HG03280 (cell line): Measurements from ENCODE around the gene RASL12.
"Not testable (repeated sequence)": the region's sequence is repeated elsewhere in the genome, so short reads cannot be mapped to it uniquely, and the experiment has no call there.

ENCODE experiments used
- ATAC-seq: cut with Tn5 transposase; IDR thresholded peaks from one replicate; pipeline ENCODE4 v1.9.1; 2021; ENCODE audit warnings: mild to moderate bottlenecking, moderate library complexity; ENCODE audit not compliant: unreplicated experiment

The RASL12 gene

DNA sequence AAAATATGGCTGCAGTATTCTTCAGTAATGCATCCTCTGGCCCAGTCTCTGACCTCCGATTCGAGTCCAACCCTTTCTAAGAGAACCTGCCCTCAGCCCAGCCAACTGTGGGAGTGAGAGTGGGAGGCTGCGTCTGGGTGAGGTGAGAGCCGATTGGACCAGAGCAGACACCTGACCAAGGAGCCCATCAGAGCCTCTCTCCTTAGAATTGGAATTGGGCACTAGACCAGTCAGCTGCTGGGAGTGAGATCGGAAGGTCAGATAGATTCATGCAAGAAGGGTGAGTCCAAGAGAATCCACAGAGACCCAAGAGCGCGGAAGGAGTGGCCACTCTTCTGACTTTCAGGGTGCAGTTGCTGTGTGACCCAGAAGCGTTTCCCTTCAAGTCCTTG is 10.2 kb downstream of the RASL12 start:
- no peak for ATAC-seq

DNA sequence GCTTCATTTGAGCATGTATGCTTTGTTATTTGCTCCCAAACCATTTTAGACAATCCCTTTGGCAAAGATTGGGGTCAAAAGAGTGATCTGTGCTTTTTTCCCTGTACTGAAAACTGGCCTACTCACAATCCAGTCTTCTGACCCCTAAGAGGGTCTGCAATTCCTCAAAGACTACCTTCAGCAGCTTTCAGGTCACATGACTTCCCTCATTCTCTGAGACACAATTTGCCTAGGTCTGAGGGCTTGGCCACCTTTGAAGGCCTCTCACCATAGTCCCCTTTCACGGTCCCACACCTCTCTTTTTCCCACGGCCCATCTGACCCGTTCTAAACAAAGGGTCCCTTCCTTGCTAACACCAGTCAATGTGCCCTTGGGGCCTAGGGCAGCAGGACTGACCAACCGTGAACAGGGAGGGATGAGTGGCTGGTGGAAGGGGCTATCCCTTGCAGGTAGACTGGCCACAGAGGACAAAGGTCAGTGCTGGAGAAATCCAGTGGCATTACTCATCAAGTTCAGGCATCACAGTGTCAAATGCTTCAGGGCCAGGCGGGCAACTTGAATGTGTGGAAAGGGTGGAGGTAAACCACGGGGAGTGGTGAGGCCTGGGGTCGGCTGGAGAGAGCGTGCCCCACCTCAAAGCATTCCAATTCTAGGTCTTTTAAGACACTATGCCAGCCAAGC is 10.8 kb downstream of the RASL12 start:
- ATAC-seq = no peak

DNA sequence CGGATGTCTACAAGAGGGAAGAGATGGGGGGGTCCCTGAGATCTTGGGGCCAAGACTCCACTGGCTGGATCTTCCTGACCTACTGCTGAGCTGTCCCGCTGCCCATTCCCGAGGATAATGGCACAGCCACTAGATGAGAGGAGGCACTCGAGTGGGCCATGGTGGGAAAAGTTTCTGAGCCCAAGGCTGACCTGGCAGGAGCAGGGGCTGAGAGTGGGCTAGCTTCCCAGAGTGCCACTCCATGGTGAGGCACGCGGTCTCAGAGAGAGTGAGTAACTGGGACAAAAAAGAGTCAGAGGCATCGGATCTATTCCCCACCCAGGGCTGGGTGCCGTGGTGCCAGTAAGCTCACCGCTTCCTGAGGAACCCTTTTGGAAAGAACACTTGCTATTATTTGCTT is 11.7 kb downstream of the RASL12 start:
- no peak for ATAC-seq

DNA sequence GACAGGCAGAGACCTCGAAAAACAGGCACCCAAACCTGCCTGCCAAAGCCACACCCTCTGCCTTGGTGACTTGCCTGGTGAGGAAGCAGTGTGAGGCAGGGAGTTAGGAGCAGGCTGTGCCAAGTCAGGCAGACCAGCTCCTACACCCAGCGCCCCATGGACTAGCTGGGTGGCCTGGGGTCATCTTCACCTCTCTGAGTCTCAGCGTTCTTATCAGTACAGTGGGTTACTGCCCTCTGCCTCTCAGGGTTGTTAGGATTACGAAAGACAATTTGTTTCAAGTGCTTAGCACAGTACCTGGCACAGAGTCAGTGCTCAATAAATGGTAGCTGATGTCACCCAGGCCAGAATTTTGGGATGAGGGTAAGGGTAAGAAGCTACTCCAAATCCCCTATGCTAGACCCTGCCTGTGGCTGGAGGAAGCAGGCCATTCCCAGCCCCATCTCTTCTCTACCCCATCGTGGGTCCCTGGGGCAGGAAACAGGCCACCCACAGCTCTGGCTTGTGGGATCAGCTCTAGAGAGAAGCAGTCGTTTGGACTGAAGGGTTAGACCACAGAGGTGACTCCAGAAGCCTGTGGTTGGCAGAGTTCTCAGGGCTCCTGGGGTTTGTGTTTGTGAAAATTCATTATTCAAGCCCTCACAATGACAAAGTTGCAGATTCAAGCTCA is 12.5 kb downstream of the RASL12 start:
- no peak for ATAC-seq

DNA sequence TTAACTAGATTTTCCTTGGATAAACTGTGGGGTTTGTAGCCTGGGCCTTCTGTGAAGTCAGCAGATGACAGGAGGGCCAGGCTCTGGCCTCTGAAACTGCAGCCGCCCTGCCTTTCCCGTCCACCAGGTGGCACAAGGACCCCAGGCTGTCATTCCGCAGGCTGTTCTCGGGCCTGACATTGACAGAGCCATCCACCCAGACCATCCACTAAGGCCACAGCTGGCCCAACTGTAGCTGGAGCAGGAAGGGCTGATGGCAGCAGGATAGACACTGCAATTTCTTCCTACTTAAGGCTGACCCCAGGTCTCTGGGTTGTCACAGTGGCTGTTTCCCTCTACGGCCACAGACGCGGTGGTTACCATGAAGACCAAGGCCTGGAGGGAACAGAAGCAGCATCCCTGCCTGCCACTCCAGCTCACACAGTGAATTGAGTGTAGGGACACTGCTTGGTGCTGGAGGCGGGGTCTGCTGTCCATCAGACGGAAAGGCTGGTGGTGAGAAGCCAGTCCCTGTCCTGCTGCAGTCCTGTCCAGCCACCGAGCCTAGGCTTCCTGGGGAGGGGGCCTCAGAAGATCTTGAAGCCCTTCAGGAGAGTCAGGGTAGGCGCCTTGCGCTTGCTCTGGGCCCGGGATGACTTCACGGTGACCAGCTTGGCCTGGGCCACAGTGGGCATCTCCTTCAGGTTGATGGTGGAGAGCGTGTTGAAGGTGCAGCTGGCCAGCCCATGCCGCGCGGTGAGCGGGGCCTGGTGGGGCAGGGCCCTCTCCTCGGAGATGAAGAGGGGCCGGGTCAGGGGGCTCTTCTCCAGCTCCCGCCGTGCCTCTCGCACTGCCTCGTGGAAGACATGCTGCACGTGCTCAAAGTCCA is 13.2 kb downstream of the RASL12 start:
- no peak for ATAC-seq

DNA sequence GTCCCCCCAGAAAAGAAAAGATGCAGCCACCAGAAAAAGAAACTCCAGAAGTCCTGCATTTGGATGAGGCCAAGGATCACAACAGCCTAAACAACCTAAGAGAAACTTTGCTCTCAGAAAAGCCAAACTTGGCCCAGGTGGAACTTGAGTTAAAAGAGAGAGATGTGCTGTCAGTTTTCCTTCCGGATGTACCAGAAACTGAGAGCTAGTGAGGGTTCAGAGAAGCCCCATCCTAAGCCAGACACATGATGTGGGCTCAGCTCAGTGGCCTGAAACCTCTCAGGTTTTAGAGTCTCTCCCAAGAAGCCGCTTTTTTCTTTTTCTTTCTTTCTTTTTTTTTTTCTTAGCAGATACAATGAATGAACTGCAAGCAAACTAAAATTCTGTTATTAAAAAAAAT is 14.8 kb downstream of the RASL12 start:
- no peak for ATAC-seq

DNA sequence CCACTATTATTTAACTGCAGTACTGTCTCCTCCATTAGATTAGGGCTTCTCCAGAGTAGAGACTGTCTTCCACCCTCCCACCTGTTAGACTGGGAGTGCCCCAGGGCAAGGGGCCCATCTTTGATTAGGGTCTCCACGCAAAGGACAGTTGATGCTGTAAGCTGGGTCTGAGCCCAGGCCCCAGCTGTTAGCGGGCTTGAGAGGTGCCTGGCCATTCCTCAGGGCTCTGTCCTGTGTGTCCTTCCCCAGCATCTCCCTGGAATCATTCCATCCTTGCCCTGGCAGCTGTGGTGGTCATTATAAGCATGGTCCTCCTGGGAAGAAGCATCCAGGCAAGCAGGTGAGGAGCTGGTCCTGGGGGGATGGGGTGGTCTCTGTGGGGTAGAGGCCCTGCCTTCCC is 16.5 kb downstream of the RASL12 start:
- ATAC-seq = no peak

DNA sequence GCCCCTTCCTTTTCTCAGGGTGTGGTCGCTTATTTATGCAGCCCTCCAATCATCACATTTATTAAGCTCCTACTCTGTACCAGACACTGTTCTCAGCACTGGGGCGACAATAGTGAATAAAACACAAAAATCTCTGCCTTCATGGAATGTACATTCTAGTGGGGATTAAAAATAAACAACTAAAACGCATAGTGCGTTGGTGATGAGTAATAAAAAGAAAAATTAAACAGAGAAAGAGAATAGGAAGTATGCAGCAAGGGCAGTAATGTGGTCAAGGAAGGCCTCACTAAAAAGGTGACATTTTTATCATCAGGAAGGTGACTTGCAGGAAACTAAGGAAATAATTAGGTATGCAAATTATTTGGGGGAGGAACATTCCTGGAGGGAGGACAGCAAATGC is 17.5 kb downstream of the RASL12 start:
- ATAC-seq = no peak

DNA sequence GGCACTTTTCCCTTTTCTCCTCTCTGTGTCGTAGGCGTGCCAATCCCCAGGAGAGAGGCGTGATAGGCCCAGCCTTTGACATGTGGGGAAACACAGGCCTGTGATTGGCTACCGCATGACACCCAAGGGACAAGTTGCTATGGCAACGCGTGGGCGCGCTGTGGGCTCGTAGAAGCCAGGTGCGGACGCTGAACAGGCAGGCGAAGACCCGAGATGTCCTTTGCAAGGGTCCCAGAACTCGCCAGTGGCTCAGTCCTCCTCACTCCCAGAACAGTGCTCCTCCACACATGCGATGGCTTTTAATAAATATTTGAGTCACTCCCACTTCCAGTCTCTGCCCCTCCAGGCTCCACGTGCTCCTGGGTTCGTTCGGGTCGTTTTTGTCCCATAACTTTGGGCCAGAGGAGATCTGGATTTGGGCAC is 18.4 kb downstream of the RASL12 start:
- ATAC-seq = peak; percentile 83

DNA sequence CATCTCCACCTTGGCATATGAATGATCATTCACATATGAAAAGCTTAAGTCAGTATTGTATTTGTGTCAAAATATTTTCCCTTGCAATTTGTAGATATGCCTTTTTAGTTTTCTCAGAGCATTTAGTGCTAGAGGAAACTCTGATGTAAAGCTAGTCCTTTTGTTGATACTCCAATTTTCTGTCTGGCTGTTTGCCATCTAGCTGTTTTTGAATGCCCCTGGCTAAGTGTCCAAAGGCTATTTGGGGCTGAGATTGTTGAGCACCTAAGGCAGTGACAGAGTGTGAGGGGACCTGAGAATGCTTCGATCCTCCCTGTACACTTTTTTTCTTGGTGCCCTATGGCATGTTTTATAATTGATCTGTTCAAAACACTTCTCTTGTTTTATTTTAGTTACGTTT is 19.6 kb downstream of the RASL12 start:
- no peak for ATAC-seq

DNA sequence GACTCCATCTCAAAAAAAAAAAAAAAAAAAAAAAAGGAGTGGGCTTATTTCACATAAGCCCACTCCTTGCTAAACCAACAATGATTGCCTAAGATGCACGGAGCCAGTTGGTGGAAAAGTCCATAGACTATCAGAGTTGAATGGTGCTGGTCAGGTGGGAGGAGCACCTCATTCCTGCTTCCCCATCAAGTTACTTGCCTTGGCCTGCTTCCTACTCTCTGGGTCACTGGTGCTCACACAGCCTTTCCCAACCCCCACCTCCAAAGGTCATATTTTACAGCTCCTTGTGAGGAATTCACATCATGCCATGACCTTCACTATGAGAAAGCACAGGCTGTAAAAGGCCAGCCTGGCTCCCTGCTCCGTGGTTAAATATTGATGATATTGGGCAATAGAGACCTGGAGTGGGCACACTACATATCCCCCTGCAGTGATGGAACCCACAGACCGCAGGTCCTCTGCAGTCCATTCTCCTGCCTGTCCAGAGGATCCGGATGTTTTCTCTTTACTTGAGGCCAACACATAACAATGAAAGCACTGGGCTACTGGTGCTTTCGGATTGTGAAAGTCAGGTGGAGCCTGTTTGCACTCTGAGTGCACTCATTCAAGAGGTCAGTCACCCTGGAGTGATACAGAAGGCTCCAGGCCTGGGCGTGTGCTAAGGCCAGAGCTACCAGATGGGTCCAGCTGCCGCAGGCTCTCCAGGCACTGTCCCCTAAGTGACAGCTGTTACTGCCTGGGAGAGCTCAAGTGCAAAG is 22.9 kb downstream of the RASL12 start, which contains the start of gene SLC51B:
Gene SLC51B (plus strand): TSS at position 664 of the 758 bp plus-strand sequence. CDS start 4,618 bp downstream, outside the sequence.
- no peak for ATAC-seq

DNA sequence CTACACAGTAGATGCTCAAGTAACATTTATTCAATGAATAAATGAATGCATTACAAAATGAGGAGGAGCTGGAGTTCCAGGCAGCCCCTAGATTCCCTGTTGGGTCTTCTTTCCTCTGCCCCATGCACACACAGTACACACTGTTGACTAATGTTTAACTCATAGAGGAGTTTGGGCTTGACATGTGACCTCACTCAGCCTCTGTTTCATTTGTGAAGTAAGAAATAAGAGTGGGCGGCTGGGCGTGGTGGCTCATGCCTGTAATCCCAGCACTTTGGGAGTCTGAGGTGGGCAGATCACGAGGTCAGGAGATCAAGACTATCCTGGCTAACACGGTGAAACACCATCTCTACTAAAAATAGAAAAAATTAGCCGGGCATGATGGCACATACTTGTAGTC is 23.6 kb downstream of the RASL12 start:
- not testable (repeated sequence) for ATAC-seq

DNA sequence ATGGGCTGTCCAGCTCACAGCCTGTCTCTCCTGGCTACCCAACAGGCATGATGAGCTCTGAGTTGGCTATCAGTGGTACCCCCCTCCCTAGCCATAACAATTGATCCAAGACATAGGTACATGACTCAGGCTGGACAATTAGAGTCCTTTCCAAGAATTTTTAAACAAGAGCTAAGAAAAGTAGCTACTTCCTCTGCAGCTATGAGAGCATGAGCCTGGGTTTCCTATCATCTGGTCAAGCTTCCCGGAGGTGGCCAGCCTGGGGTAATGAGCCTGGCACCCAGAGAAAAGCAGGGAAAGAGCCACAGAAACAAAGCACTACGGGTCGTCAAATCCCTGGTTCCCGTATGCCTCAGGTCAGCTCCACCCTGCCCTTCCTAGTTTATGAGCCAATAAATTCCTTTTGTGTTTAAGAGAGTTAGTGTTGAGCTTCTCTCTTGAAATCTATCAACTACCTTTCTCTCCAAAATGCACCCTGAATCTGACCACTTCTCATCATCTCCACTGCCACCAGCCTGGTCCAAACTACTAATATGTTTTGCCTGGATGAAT is 24.9 kb downstream of the RASL12 start:
- ATAC-seq = no peak

DNA sequence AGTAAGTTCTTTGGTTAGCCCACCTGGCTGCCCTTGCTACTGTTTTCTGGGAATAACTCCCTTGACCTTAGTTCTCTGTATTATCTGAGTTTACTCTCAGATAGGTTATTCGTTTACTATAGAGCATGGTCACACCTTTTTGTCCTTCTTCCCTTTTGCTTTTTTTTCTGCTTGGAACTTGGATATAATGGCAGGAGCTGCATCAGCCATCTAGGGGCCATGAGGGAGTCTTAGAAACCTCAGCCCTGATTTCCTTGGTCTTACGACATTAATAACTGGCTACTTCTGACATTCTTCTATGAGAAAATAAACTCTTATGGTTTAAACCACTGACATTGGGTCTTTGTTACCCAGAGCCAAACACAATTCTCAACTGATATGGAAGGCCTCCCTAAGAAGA is 26.0 kb downstream of the RASL12 start:
- no peak for ATAC-seq

DNA sequence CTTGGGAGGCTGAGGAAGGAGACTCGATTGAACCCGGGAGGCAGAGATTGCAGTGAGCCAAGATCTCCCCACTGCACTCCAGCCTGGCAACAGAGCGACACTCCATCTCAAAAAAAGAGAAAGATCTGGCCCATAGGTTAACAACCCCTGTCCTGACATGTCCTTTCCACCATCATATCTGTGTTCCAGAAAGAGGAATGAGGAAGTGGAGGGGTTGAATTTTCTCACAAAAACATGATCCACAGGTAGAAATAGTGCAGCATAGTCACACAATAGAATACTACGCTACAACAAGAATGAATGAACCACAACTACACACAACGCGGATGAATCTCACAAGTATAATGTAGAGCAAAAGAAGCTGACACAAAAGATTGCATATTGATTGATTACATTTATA is 27.3 kb downstream of the RASL12 start:
- no peak for ATAC-seq

DNA sequence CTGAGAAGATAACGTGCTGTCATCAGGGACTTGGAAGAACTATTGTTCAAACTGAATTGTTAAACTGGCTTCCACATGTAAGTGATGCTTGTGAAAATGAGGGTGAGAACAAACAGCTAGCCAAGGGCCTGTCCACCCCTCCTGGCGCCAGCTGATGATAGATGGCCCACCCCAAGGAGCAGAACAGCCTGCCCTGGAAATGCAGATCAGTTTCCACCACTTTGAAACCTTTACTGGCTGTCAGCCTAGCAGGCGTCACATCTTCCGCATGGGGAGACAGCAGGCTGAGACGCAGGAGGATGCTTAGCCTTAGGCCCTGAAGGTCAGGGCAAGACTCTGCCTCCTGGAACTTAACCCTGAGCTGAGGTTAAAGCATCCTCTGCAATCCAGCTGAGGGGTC is 29.0 kb downstream of the RASL12 start:
- no peak for ATAC-seq

DNA sequence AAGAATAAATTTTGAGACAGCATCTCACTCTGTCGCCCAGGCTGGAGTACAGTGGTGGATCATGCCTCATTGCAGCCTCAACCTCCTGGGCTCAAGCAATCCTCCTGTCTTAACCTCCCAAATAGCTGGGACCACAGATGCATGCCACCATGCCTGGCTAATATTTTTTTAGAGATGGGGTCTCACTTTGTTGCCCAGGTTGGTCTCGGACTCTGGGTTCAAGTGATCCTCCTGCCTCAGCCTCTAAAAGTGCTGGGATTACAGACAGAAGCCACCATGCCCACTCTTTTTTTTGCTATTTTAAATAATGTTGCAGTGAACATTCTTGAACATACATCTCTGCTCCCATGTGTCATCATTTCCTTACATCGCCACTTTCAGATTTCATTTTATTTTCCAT is 29.4 kb downstream of the RASL12 start:
- no peak for ATAC-seq

DNA sequence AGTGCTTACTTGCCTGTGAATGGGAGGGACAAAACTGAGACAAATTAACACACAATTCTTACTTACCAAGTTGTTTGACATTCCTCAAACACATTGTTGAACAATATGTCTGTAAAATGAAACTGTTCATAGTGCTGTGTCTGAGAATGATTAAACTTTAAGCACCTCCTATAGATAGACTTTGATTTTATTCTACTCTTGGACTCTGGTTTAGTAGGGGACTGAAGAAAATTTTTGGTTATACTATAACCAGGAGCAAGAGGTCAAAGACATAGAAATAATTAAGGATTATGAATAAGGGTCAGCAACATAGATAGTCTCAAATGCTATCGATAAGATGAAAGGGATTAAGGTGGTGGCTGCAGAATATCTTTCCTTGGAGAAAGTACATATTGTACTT is 30.5 kb downstream of the RASL12 start:
- no peak for ATAC-seq

DNA sequence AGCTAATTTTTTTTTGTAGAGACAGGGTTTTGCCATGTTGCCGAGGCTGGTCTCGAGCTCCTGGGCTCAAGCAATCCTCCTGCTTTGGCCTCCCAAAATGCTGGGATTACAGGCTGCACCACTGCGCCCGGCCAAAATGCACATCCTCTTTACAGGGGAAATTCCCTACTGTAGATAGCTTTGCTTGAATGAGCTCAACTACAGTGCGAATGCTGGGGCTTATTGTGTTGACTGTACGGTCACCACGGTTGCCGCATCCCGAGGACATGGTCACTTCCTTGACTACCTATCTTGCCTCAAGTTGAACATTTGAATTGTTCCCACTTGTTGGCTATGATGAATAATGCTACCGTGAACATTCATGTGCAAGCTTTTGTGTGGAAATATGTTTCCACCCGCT is 33.1 kb downstream of the RASL12 start:
- no peak for ATAC-seq

DNA sequence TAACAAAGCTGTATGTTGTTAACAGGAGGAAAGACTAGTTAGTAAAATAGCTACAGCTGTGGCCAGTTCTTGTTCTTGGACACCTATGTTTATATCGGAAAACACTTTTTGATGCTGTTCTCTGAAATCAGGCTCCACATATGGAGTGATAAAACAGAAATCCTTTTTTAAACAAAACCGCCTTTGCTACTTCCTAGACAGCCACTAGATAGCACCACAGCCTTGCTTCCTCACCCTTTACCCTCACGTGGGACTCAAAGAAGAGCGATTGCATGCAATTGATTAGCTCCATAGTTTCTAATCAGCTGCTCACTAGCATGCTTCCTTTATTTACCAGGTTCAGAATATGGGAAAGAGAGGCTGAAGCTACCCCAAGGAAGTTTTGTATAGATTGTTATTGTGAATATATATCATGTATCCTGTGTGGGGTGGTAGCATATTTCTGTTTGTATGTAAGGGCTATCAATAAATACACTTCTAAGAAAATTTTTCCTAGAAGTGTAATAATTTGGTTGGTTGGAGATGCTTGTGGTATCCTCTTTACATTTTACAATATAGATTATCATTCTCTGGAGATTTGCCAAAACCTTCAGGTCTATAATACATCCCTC is 34.0 kb downstream of the RASL12 start:
- no peak for ATAC-seq
